Stimulated activated naive CD8-positive, alpha-beta T cell treated with anti-CD3 and anti-CD28 coated beads, Interleukin-15, Interleukin-2, amounts not matched to agents 100 U/mL and 50 U/mL, for 24 hours (primary cell): ENCODE measurements around the gene DEFB125.
A peak's percentile ranks its signal among the peaks of the same experiment; 100 is the strongest.
"Not testable (repeated sequence)": the region's sequence is repeated elsewhere in the genome, so short reads cannot be mapped to it uniquely, and the experiment has no call there.

Experiments used
- ATAC-seq: fragments of 150-1000 bp; cut with Tn5 transposase; one replicate; pipeline ENCODE4 v1.10.0; 2021
- DNase-seq: peaks from one replicate; pipeline ENCODE4 v3.0.0; 2021

DEFB125 gene

DNA sequence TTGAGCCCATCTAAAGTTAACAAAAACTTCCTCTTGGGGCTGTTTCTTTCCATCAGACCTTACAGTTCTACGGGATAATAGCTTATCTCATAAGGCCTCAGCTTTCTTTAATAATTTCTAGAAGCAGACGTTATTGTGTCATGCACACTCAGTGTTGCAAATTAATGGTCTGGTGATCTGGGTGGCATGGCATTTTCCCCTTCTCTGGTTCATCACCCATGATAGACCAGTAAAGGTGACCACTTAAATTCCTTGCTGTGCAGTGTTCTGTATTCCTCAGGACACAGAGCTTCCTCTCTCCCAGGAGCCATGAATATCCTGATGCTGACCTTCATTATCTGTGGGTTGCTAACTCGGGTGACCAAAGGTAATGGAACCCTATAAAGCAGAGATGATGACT is at the start of gene DEFB125:
DEFB125 (plus strand) TSS at position 272 of the 400 bp plus-strand sequence; CDS start at position 310, 38 bp downstream.
- no peak for DNase-seq
- ATAC-seq = no peak

- DNase-seq = no peak
These were observed 27.2 kb upstream of the DEFB125 start for GRCh38 chr20:60035-60918.

DNA sequence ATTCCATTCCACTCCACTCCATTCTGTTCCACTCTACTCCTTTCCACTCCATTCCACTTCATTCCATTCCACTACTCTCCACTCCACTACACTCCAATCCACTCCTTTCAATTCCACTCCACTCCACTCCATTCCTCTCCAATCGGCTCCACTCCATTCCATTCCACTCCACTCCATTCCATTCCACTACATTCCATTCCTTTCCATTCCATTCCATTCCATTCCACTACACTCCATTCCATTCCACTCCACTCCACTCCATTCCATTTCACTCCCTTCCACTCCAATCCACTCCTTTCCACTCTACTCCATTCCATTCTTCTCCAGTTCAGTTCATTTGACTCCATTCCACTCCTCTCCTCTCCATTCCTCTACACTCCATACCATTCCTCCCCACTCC is 26.2 kb upstream of the DEFB125 start:
- no peak for DNase-seq
- peak; percentile 14 for ATAC-seq

More at GRCh38 chr20:60035-60918, 27.2 kb upstream of the DEFB125 start:
- no peak for ATAC-seq

GRCh38 chr20:61757-62156 is 25.7 kb upstream of the DEFB125 start:
- no peak for DNase-seq
- ATAC-seq = no peak

GRCh38 chr20:62487-62886 is 25.0 kb upstream of the DEFB125 start:
- DNase-seq = no peak
- no peak for ATAC-seq

DNA sequence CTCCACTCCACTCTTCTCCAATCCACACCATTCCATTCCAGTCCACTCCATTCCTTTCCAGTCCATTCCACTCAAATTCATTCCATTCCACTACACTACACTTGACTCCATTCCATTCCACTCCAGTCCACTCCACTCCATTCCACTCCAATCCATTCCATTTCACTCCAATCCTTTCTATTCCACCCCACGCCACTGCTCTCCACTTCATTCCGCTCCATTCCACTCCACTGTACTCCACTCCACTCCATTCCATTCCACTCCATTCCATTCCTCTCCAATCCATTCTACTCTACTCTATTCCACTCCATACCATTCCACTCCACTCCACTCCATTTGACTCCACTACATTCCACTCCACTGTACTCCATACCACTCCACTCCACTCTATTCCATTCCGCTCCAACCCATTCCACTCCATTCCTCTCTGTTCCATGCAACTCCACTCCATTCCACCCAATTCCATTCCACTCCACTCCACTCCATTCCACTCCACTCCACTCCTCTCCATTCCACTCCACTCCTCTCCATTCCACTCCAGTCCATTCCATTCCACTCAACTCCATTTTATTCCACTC is 23.4 kb upstream of the DEFB125 start:
- ATAC-seq (no peak), DNase-seq (no peak)

DNA sequence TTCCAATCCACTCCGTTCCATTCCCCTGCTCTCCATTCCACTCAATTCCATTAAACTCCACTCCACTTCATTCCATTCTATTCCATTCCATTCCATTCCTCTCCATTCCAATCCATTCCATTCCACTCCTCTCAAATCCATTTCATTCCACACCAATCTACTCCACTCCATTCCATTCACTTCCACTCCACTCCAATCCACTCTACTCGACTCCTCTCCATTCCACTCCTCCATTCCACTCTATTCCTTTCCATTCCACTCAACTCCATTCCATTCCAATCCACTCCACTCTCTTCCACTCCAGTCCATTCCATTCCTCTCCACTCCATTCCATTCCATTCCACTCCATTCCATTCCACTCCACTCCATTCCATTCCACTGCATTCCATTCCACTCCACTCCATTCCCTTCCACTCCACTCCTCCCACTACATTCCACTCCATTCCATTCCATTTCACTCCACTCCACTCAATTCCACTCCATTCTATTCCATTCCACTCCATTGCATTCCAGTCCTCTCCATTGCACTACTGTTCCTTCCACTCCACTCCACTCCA is 22.6 kb upstream of the DEFB125 start:
- ATAC-seq (no peak), DNase-seq (no peak)

GRCh38 chr20:77231-77630 is 10.2 kb upstream of the DEFB125 start:
- DNase-seq (no peak), ATAC-seq (no peak)

DNA sequence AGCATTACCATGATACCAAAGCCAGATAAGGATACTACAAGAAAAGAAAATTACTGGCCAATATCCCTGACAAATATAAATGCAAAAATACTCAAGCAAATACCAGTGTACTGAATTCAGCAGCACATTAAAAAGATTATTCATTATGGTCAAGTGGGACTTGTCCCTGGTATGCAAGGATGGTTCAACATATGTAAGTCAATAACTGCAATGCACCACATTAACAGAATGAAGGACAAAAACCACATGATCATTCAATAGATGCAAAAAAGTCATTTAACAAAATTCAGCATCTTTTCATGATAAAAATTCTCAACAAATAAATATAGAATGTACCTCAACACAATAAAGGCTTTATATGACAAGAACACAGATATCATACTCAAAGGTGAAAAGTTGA is 9.1 kb upstream of the DEFB125 start:
- no peak for ATAC-seq
- no peak for DNase-seq

- ATAC-seq = no peak
- no peak for DNase-seq
These were observed 7.9 kb upstream of the DEFB125 start for GRCh38 chr20:79565-79964.

DNA sequence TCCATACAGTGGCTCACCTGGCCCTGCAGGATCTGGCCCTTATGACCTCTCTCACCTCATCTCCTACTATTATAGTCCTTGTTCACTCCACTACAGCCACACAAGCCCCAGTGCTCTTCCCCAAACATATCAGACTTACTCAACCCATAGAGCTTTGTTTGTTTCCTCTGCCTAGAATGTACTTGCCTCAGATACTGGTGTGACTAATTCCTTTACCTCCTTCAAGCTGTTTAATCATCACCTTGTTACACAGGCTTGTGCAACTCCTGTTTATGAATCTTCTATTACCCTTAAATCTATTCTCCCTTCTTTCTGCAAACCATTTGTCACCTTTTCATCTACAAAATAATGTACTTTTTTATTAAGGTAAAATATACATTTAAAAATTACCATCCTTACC is 3.2 kb downstream of the DEFB125 start:
- DNase-seq (no peak), ATAC-seq (no peak)

GRCh38 chr20:93641-94040 is 6.2 kb downstream of the DEFB125 start:
- ATAC-seq (no peak), DNase-seq (no peak)

DNA sequence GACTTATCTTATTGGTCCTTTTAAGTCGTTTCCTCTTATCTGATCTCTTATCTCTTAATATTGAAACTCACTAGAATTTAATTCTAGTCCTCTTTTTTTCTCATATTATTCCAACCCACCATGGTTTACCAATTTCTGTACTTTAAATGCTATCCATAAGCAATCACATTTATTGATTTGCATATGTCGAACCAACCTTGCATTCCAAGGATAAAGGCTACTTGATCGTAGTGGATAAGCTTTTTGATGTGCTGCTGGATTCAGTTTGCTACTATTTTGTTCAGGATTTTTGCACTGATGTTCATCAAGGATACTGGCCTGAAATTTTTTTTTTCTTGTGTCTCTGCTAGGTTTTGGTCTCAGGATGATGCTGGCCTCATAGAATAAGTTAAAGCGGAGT is 7.7 kb downstream of the DEFB125 start:
- no peak for DNase-seq
- ATAC-seq = no peak

GRCh38 chr20:97691-98090 is 10.2 kb downstream of the DEFB125 start:
- not testable (repeated sequence) for ATAC-seq, DNase-seq

- DNase-seq = no peak
- ATAC-seq = no peak
These were observed 14.5 kb downstream of the DEFB125 start for GRCh38 chr20:101975-102374.

DNA sequence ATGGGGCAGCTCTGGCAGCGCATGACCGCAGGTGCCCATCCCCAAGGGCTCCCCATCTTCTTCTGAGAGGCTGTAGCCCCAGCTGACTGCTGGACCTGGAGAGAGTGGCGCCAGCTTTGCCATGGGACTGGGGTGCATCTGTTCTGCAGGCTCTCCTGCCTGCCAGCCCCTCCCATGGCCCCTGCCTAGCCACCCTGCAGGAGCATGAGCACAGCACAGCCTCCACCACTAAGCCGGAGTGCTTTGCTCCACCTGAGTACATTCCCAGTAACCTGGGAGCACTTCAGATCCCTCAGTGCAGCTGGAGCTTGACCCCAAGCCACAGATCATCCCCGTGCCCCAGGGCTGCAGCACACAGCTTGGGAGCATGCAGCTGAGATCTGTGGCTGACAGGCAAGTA is 16.0 kb downstream of the DEFB125 start:
- ATAC-seq = no peak

DNA sequence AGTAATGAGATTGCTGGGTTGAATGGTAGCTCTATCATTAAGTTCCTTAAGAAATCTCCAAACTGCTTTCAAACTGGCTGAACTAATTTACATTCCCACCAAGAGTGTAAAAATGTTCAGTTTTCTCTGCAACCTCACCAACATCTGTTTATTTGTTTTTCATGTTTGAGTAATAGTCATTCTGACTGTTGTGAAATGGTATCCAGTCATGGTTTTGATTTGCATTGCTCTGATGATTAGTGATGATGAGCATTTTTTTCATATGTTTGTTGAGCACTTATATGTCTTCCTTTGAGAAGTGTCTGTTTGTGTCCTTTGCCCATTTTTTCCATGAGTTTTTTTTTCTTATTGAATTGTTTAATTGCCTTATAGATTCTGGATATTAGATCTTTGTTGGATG is 24.9 kb downstream of the DEFB125 start:
- DNase-seq (no peak), ATAC-seq (no peak)

More for the DNA sequence above, 16.0 kb downstream of the DEFB125 start:
- no peak for DNase-seq

GRCh38 chr20:117518-117917 is 30.0 kb downstream of the DEFB125 start:
- no peak for DNase-seq
- no peak for ATAC-seq

DNA sequence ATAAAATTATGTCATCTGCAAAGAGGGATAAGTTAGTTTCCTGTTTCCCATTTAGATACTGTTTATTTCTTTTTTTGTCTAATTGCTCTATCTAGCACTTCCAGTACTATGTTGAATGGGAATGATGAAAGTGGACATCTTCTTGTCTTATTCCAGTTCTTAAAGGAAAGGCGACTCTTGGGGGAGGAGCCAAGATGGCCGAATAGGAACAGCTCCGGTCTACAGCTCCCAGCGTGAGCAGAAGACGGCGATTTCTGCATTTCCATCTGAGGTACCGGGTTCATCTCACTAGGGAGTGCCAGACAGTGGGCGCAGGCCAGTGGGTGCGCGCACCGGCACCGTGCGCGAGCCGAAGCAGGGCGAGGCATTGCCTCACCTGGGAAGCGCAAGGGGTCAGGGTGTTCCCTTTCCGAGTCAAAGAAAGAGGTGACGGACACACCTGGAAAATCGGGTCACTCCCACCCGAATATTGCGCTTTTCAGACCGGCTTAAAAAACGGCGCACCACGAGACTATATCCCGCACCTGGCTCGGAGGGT is 42.4 kb downstream of the DEFB125 start:
- not testable (repeated sequence) for DNase-seq, ATAC-seq

DNA sequence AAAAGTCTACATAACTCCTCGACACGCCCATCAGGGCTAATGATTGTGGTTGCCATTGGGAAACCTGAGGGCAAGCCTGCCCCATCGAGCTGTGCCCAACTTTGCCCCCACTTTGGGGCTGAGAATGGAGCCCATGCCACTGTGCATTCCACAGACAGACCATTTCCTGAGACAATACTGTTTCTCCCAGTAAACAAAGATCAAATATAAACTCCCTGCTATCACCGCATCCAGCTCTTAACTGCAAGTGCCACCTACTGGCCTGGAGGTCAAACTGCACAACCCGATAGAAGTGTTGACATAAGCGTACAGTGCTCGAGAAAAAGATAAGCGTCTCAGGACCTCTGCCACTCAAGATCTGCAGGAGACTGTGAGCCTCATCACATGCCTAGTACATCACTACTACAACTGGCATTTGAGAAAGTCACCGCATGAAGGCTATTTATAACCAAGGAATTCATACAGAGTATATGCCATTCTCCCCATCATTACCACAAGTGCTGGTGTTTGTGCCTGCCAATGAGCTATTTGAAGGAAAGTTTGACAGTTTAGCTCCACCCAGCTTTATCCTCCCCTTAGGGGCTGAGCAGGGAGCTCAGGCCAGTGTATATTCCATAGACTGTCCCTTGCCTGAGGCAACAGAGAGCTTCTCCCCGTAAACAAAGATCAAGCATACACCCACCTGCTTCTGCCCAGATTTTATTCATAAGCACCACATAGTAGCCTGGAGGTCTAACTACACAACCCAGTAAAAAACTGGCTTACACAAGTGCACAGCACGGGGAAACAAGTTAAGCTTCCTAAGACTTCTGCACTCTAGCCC is 50.4 kb downstream of the DEFB125 start:
- peak; percentile 40 for ATAC-seq
- peak; percentile 19 for DNase-seq

- ATAC-seq (no peak), DNase-seq (no peak)
These were observed 54.8 kb downstream of the DEFB125 start, which contains the start of gene DEFB126 for GRCh38 chr20:142290-142689. Gene DEFB126, plus strand, starts transcription at chr20:142590. Its CDS starts 39 bp downstream, at chr20:142629.

DNA sequence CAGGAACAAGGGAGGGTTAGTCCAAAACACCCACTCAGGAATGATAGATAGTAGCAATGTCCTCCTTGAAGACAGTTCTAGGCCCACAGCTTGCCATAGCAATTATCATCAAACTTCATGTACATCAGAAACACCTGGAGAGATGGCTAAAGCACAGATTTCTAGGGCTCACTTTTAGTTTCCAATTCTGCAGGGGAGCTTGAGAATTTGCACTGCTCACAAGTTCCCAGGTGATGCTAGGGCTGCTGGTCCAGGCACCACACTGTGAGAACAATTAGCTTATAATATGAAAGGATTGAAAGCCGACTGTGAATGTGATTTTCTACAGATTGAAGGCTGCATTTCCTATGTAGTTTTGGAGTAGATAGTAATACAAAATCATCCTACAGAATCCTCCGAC is 58.4 kb downstream of the DEFB125 start:
- ATAC-seq (no peak), DNase-seq (no peak)
